Aorta (tissue), 5 donors: Measurements from ENCODE around the gene ELL2. TPM values are rescaled to one million over a fixed set of nuclear protein-coding genes. Genes with fewer than 3 reads are reported as not detected.
"Not testable (repeated sequence)": the region's sequence is repeated elsewhere in the genome, so short reads cannot be mapped to it uniquely, and the experiment has no call there.

ENCODE experiments used
- ATAC-seq: fragments of 200-7000 bp; cut with Tn5 transposase; one replicate; pipeline ENCODE4 v1.9.1; 2022; ENCODE audit warnings: moderate library complexity; ENCODE audit not compliant: low FRiP score
- DNase-seq, 2 donors: peaks; one replicate each; pipeline ENCODE4 v3.0.0-alpha.2; 2020
- H3K27ac ChIP-seq, 2 donors: one replicate each; pipeline ENCODE4 v1.5.1; 2013; ENCODE audit warnings: low read length in 2 of 2, mild to moderate bottlenecking in 2 of 2, moderate library complexity in 2 of 2, control low read depth in 1 of 2, inconsistent platforms in 1 of 2, low read depth in 1 of 2
- H3K27me3 ChIP-seq, 2 donors: one replicate each; pipeline ENCODE4 v1.6.1; 2013; ENCODE audit warnings: control low read depth in 1 of 2, low read length in 1 of 2, mild to moderate bottlenecking in 1 of 2, moderate library complexity in 1 of 2; ENCODE audit not compliant: insufficient read depth in 2 of 2, control insufficient read depth in 1 of 2
- H3K36me3 ChIP-seq, 2 donors: one replicate each; pipeline ENCODE4 v1.6.1; 2013; ENCODE audit warnings: control low read depth in 1 of 2, low read length in 1 of 2, mild to moderate bottlenecking in 1 of 2; ENCODE audit not compliant: insufficient read depth in 2 of 2, control insufficient read depth in 1 of 2
- H3K4me1 ChIP-seq, 2 donors: one replicate each; pipeline ENCODE4 v1.6.1; 2013; ENCODE audit warnings: low read length in 2 of 2, control low read depth in 1 of 2, mild to moderate bottlenecking in 1 of 2, moderate library complexity in 1 of 2; ENCODE audit not compliant: insufficient read depth in 2 of 2, control insufficient read depth in 1 of 2
- H3K4me3 ChIP-seq, 2 donors: one replicate each; pipeline ENCODE4 v1.5.1; 2013; ENCODE audit warnings: low read length in 2 of 2, control low read depth in 1 of 2, mild to moderate bottlenecking in 1 of 2
- H3K9me3 ChIP-seq: one replicate; pipeline ENCODE4 v1.6.1; 2013; ENCODE audit warnings: mild to moderate bottlenecking, low read length; ENCODE audit not compliant: control insufficient read depth
- WGBS, 2 donors: extraction: QIAGEN DNeasy Blood & Tissue Kit; methylation state at CpG; one replicate each; pipeline ENCODE4 v1.1.7; 2013; 5-methylcytosine and 5-hydroxymethylcytosine counted together
- intact Hi-C, 2 donors: fragments of 100-400 bp; cut with DNase I; formaldehyde crosslinking; loops; one replicate each; pipeline versions ENCODE4 v1.14.2 to v1.15.0; 2022
- polyA plus RNA-seq, 2 donors: library from polyadenylated mRNA; stranded (reverse); fragments of 200-250 nt; gene quantifications; one replicate each; pipeline ENCODE4 v1.2.3, GENCODE V29; 2013
- total RNA-seq, 2 donors: library from RNA; stranded (reverse); fragmentation: NEBNext Ultra II Directional; extraction: Animal tissue kit (Norgen Biotek cat#: 25700); gene quantifications; one replicate each; pipeline ENCODE4 v1.2.1, GENCODE V29; 2021
- donor health status: healthy with polysubstance abuse.
- donor health status: Bipolar disorder and iron deficiency.
- donor health status: DM: no; HTN: no; CAD: no.
- donor health status: DM: no; HTN: no; CAD: no.
- donor health status: DM: yes; HTN: yes; CAD: no.

Gene ELL2
- total and polyA plus RNA-seq, 4 donors, result 36.6 to 207 (median 77.9) TPM

- H3K27ac ChIP-seq, H3K36me3 ChIP-seq, DNase-seq, H3K27me3 ChIP-seq, ATAC-seq, H3K4me3 ChIP-seq, H3K9me3 ChIP-seq, intact Hi-C loops: not testable (repeated sequence)
- 62 to 63% methylated on average over 3 of the region's 3 CpGs for WGBS, 2 donors
- peaks cover 2 to 12% of the 10 kb centered on the region in 2 donors for H3K4me1 ChIP-seq
These were observed 55.3 kb downstream of the ELL2 start for GRCh38 chr5:95906398-95906797.

DNA sequence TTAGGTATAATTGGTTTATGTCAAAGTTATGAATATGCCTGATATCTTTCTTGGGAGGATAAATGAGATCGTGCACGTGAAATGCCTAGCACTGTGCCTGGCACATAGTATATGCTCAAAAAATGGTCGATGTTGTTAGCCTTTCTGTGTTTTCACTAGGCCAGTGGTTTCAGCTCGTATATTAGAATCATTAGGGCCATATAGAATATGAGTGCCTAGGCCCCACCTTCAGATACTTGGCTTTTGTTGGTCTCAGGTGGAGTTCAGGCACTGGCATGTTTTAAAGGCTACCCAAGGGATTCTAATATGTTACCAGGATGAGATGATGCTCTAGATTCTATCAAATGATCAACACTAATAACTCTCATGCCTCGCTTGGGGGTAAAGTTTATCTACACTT lies 56.8 kb downstream of the ELL2 start:
- 81 to 86% methylated on average over 5 of the region's 5 CpGs for WGBS, 2 donors
- H3K9me3 ChIP-seq, result no peaks in the 10 kb centered on the region
- H3K4me1 ChIP-seq, result peaks cover 2 to 12% of the 10 kb centered on the region in 2 donors
- DNase-seq (no peak), ATAC-seq (no peak)
- no peak overlapping the region for H3K27ac ChIP-seq
- peaks cover 0 to 4% of the 10 kb centered on the region in 2 donors for H3K36me3 ChIP-seq
- H3K27me3 ChIP-seq, result no peaks in the 10 kb centered on the region
- H3K4me3 ChIP-seq, result no peak overlapping the region
- intact Hi-C loops, result loop anchor here in 1 of 2 donors (5.0 kb wide), 1 partner anchor 32 kb away; no protein-coding TSS in a partner anchor

- H3K4me3 ChIP-seq, result no peak overlapping the region
- H3K9me3 ChIP-seq, result no peaks in the 10 kb centered on the region
- no peak for ATAC-seq
- intact Hi-C loops, result loop anchor here in 1 of 2 donors (5.0 kb wide), 1 partner anchor 33 kb away; no protein-coding TSS in a partner anchor
- peaks cover 0 to 4% of the 10 kb centered on the region in 2 donors for H3K36me3 ChIP-seq
- H3K27ac ChIP-seq, result no peak overlapping the region
- DNase-seq, result no peak
- H3K27me3 ChIP-seq, result no peaks in the 10 kb centered on the region
- 97 to 98% methylated on average over 4 of the region's 4 CpGs for WGBS, 2 donors
- H3K4me1 ChIP-seq, result peaks cover 2 to 8% of the 10 kb centered on the region in 2 donors
These were observed 57.8 kb downstream of the ELL2 start for GRCh38 chr5:95903838-95904237.

DNA sequence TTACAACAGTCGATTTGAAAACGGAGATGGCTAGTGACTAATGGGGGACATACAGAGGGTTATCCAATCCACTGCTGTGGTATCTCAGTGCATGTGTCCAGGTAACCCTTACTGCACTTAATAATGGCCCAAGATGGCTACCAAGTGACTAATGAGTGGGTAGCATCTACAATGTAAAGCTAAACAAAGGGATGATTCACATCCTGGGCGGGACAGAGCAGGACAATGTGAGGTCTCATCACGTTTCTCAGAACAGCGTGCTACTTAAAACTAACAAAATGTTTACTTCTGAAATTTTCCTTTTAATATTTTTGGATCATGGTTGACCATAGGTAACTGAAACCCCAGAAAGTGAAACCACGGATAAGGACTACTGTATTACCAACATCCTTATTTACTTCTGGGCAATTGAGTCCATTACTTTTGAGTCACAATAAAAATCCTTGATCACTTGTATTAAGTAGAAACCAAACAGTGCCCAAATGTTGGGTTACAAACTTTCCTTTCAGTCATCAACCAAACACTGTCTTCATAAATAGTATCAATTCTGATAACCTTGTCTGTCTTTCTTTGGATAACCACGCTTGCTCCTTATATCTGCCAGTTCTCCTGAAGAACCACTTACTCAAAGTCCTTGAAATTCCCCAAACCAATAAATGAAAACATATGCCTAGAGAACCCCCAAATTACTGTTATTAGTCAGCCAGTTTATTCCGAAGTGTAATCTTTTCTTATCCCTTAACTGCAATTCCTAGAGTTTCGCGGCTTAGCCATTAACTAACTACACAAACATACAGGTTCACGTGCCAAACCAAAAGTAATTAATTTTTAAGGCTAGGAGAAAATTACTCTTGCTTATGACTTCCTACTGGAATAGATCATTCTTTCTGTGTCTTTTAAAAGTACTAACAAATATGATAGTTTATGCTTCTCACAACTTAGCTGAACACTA lies 59.7 kb downstream of the ELL2 start:
- H3K9me3 ChIP-seq, result no peaks in the 10 kb centered on the region
- H3K27ac ChIP-seq, result no peak overlapping the region
- H3K36me3 ChIP-seq, result peaks cover 0 to 4% of the 10 kb centered on the region in 2 donors
- H3K4me1 ChIP-seq, result peaks cover 0 to 2% of the 10 kb centered on the region in 2 donors
- WGBS, 2 donors, result 95 to 97% methylated on average over 11 of the region's 11 CpGs
- no peak for ATAC-seq
- no peaks in the 10 kb centered on the region for H3K27me3 ChIP-seq
- no peak for DNase-seq
- intact Hi-C loops, result loop anchor here in 1 of 2 donors (5.0 kb wide), 1 partner anchor 35 kb away; no protein-coding TSS in a partner anchor
- no peak overlapping the region for H3K4me3 ChIP-seq

GRCh38 chr5:95900383-95900958 lies 61.2 kb downstream of the ELL2 start:
- WGBS, 2 donors, result 47% methylated on average over 4 of the region's 4 CpGs
- Histone ChIP-seq H3K27me3 (no peaks in the 10 kb centered on the region), H3K36me3 (peaks cover 0 to 4% of the 10 kb centered on the region in 2 donors), H3K4me1 (peaks cover 0 to 2% of the 10 kb centered on the region in 2 donors), H3K27ac (no peak overlapping the region), H3K4me3 (no peak overlapping the region), H3K9me3 (no peaks in the 10 kb centered on the region)
- ATAC-seq (peak; percentile 66), DNase-seq (no peak)
- intact Hi-C loops, result loop anchor here in 1 of 2 donors (5.0 kb wide), 1 partner anchor 37 kb away; no protein-coding TSS in a partner anchor

GRCh38 chr5:95899829-95900228 lies 61.8 kb downstream of the ELL2 start:
- Histone ChIP-seq H3K9me3 (no peaks in the 10 kb centered on the region), H3K27ac (no peak overlapping the region), H3K4me3 (no peak overlapping the region), H3K27me3 (no peaks in the 10 kb centered on the region), H3K4me1 (peaks cover 0 to 2% of the 10 kb centered on the region in 2 donors), H3K36me3 (peaks cover 2 to 3% of the 10 kb centered on the region in 2 donors)
- intact Hi-C loops, result loop anchor here in 1 of 2 donors (5.0 kb wide), 1 partner anchor 37 kb away; no protein-coding TSS in a partner anchor
- ATAC-seq, result no peak
- 84 to 88% methylated on average over 3 of the region's 3 CpGs for WGBS, 2 donors
- no peak for DNase-seq

GRCh38 chr5:95899006-95899405 lies 62.6 kb downstream of the ELL2 start:
- peaks cover 0 to 5% of the 10 kb centered on the region in 2 donors for H3K36me3 ChIP-seq
- H3K4me1 ChIP-seq, result peaks cover 0 to 2% of the 10 kb centered on the region in 2 donors
- no peak for ATAC-seq

DNA sequence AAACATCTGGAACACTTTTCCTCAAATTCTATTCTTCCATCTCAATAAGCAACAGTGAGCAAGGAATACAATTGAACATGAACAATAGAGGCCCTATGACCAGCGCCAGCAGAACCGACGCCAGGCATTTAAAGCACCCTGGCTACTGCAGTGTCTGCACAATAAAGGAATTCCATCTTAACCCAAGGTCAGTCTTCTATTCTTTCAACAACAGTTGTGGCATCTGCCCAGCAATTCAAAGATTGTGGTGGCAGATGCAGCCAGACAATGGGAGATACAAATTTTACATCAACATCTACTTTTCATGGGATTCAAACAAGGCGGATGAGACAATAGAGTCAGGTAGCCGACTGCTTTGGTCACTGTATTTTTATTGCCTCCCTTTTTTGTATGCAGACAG lies 65.9 kb downstream of the ELL2 start:
- Histone ChIP-seq H3K4me3 (no peak overlapping the region), H3K27ac (no peak overlapping the region), H3K27me3 (no peaks in the 10 kb centered on the region), H3K36me3 (peaks cover 0 to 8% of the 10 kb centered on the region in 2 donors), H3K4me1 (no peaks in the 10 kb centered on the region), H3K9me3 (no peaks in the 10 kb centered on the region)
- intact Hi-C loops, result no loop called here
- ATAC-seq (no peak), DNase-seq (no peak)
- 84 to 85% methylated on average over 5 of the region's 5 CpGs for WGBS, 2 donors

More at GRCh38 chr5:95899006-95899405, 62.6 kb downstream of the ELL2 start:
- H3K9me3 ChIP-seq, result no peaks in the 10 kb centered on the region
- DNase-seq, result no peak
- no peaks in the 10 kb centered on the region for H3K27me3 ChIP-seq
- H3K4me3 ChIP-seq, result no peak overlapping the region
- H3K27ac ChIP-seq, result no peak overlapping the region
- intact Hi-C loops, result no loop called here
- 42 to 56% methylated on average over 1 of the region's 1 CpG for WGBS, 2 donors
